NCI-H345 treated with DMSO at 0.1 percent for 48 hours (cell line): ENCODE data around the gene GRID1.

Experiments used
- DNase-seq: peaks from one replicate; lab custom pipeline; 2025; ENCODE audit not compliant: unreplicated experiment; lab: John Stamatoyannopoulos, UW

Gene GRID1

DNA sequence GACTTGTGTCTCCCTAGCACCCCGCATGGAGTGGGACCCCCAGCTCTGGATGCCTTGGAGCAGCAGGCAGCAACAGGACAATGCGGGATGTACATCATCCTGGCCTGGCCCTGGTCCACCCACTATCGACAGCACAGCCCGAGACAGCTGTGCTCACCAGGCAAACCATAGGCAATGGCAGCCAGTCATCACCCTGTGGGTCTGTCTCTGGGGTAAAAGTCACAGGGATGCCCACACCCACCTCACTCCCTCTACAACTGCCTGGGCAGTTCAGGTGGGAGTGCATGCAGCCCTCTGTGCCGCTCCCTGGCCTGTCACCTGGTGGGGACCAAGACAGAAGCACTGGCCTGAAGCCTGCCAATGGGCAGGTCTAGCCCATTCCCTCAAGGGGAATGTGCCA, 147.8 kb downstream of the GRID1 start:
- DNase-seq, result no peak

DNA sequence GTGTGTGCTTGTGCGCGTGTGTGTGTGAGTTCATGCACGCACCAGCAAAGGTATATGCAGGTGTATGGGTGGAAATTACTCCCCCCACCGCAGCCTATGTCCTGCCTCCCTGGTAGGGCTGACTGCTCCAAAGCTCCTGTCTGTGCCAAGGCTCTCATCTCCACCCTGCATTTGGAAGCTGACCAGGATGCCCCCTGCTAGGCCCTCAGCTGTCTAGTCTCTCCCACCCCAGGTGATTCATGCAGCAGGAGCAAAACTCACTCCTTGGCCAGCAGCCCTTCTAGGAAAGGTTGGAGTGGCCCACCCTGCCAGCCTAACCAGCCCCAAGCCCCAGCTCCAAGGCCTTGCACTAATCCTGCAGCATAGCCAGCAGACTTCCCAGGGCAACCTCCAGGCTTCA, 148.4 kb downstream of the GRID1 start:
- DNase-seq, result peak; percentile 73

DNA sequence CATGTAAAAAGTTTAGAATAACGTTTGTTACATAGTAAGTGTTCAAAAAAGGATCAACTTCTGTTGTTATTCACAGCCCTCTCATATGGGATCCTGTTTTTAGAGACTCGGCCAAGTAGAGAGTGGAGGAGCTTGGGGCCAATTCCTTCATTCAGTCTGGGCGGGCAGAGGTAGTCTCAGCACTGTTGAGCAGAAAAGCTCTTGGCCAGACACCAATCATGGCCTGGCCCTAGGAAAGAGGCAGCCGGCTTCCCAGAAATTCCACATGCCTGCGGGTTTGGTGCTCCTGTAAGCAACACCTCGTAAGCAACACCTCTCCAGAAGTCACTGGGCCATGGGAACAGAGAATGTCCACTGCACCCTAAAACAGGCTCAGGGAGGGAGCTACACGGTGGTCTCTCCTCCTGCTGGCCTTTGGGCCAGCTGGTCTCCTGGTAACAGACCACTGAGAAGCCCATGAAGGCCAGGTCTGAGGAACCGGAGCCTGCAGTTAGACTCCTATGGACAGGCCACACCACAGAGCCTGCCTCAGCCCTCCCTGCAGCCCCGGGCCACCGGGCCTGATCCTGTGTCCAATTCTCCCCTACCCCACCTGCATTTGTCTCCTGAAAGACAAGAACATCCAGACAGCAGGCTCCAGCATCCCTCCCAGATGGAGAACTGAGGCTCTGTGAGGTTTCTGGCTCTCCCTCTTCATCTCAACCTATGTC, 149.1 kb downstream of the GRID1 start:
- DNase-seq, result no peak

DNA sequence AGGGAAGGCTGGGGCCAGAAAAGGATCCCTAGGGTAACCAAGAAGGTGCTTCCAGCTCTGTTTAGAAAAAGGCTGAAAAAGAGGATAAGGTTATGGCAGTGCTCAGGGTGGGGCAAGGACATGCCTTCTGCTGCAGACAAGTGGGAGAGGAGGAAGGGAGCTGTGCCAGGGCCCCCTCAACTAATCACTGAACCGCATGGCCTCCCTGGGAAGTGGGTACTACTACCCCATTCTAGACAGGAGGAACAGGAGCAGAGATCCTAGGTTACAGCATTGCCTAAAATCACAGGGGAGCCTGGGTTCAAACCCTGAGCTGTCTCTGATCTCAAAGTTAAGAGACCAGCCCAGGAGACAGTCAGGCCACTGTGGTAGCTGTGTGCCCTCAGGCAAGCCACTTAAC, 149.7 kb downstream of the GRID1 start:
- DNase-seq, result no peak

DNA sequence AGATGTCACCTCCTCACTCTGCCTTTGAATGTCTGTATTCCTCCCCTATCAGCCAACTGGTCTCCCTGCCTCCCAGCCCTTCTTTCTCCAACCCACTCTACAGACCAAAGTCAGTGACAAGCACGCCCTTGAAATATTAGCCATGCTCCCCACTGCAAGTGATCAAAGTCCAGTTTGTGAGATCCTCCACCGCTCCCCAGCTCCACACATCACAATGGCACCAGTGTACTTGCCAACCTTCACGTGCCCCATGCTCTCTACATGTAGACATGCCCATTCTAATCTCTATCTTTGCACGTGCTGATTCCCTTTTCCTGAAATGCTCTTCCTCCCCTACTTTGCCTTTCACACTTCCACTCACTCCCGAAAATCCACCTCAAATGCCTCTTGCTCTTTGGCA, 150.9 kb downstream of the GRID1 start:
- no peak for DNase-seq

DNA sequence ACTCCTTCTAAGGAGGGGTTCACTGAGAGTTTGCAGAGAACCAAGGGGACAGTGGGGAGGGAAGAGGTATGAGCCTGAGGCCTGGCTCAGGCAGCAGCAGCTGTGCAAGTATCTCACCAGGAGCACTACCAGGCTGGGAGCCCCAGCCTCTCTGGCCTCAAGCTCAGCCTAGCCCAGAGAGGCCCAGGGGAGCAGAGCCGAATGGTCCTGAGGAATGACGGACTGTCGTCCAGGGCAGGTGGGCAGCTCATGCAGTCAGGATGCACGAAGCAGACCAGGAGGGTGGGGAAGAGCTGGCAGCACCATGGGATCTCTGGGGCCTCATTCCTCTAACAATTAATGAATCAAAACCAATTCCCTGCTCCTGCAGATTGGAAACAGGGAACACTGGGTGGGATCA, 151.5 kb downstream of the GRID1 start:
- no peak for DNase-seq

DNA sequence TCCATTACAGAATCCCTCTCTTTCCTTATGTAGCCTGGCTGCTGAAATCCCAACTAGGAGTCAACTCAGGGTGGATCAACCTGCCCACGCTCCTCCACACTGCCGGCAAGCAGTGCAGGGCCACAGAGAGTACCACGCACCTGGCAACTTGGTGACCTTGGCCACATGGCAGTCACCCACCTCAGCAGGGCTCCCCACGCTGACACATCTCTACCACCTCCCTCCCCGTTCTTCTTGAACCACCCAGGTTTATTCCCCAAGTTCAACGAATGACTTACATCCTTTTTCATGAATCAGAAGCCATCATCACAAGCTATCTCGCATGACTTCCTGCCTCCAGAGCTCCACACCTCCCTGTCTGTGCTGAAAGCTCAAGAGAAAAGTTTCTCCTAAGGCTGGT, 153.4 kb downstream of the GRID1 start:
- no peak for DNase-seq

DNA sequence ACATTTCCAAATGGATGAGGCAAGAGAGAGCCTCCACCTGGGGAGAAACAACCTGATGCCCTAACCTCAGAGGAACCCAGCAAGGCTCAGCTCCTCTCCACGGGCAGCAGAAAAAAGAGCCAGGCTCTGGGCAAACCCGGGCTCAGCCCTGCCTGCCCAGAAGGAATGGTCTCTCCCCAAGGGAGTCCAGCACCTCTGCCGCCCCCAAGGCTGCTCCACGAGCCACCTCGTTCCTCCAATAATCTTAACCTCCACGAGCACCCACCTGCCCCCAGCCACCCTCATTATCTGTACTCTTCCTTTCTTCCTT, 154.2 kb downstream of the GRID1 start:
- DNase-seq, result no peak

DNA sequence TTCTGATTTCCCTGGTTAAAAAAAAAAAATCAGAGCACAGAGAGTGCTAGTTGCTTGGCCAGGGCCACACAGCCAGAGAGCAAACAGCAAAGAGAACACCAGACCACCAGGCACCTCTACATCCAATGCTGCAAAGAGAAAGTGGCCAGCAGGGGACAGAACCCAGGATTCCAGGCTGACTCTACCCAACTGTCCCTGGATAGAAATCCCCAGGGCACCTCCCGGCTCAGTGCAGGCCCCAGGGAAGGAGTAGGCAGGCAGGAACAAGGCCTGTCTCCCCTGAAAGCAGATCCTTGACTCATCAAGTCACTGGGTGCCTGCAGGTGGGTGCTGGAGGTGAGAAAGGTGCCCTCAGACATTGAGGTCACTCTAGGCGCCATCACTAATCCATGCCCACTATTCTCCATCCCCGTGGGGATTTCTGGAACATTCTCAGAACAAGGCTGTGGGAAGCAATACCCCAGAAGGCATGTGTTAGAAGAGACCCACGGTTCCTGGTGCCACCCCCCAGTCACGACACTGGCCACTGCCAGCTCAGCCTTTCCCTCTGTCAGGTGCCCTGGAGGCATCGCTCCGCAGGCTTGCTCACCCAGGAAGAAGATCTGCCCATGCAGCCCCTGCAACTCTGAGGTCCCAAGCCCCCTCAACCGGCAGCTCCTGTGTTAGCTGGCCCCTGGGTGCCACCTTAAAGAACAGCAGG, 154.8 kb downstream of the GRID1 start:
- no peak for DNase-seq

DNA sequence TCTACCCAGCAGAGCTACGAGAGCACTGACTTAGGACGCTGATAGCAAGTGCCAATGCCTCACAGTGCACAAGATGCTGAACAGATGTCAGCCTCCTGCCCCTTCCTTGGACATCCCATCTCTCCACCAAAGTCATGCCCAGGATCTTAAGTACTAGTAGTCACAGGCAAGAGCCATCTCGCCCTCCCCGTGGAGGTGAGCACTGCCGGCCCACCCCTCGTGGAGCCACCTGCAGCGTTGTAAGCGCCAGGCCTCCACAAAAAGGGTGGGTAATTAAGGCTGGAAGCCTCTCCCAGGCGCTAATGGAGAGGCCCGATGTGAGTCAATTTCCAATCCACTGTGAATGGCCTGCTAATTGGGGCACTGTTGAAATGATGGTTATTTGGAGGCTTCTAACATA, 156.2 kb downstream of the GRID1 start:
- no peak for DNase-seq

DNA sequence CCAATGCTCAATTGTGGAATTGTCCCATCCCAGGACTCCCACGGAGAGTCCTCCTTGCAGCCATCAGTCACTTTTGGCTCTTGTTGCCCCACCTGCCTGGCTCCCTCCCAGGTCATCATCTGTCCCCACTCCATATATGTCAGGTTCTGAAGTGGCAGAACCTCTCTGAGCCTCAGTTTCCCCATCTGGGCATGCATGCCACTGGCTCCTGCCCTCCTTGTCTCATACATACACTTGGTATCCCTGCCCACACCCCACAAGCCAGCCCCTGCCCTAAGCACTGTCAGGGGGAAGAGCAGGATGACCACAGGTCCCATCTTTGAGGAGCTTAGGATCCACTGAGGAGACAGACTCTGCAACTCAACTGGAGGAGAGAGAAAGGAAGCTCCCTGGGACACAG, 156.9 kb downstream of the GRID1 start:
- no peak for DNase-seq

DNA sequence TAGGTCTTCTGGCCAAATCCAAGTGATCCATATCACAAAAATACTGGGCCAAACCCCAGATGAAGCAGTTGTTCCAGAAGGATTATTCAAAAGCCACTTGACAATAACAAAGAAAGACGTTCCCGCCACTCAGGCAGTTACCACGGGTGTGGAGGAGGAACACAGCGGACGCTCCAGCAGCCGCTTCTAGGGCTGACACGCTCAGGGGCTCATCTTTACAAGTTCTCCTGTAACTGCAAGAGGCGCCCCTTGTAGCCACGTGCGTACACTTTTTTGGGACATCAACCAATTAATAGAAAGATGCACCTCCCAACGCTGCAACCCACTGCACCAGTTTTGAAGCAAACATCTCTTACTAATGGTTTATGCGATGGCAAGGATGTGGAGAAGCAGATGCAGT, 159.4 kb downstream of the GRID1 start:
- no peak for DNase-seq

DNA sequence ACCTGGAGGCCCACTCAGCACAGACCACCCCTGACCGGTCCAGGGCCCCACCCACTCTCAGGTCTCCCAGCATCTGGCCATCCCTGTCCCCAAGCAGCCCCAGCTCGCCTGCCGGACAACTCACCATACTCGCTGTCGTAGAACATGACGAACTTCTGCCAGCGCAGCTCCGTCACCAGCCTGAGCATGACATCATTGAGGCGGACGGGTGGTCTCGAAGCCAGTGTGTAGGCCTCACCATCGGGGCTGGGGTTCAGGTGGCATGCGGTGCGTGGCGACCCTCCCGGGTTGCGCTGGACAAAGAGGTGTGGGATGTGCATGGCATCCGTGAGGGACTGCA, 160.4 kb downstream of the GRID1 start:
- DNase-seq, result no peak

DNA sequence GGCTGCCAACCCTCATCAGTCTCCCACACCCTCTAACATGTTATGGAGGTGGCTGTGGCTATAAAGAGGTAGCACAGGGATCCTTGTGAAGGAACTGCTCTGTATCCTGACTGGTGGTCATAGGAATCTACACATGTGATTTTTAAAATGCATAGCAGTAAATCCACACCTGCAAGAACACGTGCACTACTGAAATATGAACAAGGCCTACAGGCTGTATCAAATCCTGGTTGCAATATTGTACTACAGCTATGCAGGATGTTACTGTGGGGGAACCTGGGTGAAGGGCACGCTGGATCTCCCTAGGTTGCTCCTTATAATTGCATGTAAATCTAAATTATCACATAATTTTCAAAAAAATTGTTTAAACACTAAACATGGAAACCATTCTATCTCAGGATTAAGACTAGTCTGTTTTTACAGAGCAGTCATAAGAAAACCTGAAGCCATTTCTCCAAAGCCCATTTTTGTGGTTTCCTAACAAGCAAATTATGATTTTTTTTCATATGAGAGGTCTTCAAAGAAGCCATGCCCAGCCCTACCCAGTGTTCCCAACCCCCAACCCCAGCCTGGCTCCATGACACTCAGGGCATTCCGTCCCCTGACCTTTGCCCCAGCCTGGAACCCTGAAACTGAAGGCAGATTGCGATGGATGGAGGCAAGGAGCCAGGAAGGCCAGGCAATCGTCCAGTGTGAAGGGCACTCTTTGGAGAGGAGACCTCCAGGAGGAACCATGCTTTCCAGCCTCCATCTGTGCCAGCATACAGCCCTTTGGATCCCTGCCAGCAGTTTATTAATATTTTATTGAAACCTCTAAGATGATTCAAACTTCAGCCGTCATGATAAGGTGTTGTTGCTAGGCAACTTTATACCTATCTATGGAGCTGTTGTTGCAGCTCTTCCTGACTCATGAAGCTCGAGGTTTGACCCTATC, 161.0 kb downstream of the GRID1 start:
- DNase-seq, result no peak

DNA sequence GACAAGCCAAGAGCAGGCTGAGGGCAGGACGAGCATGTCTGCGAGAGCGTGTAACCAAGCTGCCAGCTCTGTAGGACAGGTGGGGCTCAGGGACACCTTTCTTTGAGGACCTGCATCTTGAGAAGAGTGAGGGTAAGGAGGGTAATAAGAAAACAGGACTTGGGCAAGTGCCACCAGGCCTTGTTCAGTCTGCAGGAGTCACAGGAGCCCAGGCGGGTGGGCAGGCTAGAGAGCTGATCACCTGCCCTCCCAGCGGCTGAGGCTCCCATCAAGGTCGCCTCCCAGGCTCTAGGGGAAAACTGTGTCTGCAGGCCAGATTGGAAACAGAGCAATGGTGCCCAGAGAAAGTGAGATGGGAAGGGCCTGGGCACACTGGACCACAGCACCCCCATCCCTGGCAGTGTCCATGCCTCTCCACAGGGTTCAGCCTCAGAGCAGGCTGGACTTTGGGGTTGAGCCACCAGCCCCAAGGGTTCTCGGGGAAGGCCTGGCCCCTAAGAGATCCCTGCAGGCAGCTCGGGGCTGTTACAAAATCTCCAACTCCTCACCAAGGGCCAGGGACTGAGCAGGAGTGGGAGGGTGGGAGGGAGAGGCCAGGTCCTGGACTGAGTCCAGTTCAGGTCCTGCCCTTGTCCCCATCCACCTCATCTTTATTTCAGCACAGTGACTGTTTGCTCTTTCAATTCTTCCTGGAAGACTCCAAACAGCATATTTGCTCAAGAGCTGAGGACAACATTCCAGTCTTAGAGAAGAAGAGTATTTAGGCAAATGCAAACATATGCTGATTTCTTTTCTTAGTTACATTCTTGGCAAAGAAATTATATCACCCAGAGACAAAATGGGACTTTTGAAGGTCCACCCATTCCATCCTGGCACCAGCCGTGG, 161.9 kb downstream of the GRID1 start:
- no peak for DNase-seq

DNA sequence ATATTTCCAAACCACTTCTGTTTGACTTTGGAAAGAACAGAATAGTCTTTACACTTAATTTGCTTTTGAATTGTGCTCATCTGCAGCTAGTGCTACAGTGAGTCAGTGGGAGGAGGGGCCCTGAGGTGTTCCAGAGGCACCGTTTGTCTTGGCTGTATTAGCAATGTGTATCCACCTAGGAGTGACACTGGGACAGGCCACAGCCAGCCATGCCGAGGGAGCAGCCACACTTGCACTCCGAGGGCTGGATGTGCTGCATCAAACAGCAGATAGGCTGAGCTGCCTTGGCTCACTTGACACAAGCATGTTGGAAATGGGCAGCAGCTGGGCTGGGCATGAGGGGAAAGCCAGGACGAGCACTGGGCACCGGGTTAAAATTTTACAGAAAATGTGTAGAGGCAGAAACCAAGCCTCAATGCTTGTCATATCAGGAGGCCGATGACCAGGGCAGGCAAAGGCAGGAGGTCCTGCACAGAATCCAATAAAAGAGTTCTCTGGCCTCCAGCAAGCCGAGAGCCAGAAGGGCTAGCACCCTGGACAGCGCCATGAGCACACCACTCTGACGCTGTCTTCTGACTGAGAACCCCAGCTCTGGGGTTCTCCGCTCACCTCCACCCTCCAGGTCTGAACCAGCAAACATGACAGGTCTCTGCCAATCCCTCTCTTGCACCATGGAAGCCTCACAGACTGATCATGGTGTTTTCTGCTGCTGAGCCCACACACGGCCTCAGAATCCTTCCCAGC, 163.3 kb downstream of the GRID1 start:
- no peak for DNase-seq

DNA sequence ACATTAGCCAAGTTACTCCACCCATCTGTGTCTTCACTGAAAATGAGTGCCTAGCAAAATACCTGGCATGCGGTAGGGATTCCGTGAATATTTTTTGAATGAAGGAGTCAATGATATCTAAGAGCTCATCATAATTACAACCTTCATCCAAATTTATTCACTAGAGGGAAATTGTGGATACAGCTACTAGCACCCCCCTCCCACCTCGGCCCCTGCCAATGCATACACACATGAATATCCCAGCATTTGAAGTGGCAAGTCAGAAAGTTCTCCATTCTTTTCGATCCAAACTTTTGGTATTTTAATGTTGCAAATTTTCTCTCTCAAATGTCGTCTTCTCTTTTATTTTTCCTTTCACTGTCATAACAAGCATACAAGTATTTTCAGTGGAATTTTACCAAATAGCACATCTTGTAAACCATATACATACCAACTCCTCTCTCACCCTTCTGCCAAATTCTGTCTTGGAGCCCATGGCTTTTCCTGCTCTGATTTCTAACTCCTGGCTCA, 164.3 kb downstream of the GRID1 start:
- no peak for DNase-seq

DNA sequence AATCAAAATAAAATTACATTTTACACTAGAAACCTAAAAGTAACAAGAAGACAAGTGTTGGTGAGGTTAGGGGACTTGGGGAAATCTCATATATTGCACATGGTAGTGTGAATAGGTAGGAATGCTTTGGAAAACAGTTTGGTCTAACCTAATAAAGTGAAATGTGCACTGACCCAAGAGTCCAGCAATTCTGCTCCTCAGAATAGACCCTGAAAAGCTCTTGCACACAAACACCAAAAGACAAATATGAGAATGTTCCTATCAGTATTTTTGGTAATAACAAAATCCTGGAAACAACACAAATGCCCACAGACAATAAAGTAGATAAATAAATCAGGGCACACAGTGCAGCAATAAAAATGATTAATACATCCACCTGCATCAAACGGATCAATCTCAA, 165.7 kb downstream of the GRID1 start:
- DNase-seq, result no peak

DNA sequence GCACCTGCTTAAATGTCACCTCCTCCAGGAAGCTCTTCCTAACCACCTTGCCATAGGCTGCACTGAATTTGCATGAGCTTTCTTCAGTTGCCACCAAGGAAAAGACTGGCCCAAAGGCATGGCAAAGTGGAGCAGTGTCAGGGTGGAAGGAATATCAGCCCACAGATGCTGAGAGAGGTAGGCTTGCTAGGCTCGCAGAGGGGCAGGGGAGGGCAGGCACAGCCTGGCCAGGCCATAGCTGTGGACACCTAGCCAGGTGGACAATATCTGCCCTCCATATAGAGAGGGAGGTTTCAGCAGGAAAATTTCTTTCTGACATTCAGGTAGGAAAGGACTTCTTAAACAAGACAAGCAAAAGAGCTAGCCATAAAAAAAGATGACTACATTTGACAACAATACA, 166.3 kb downstream of the GRID1 start:
- no peak for DNase-seq

DNA sequence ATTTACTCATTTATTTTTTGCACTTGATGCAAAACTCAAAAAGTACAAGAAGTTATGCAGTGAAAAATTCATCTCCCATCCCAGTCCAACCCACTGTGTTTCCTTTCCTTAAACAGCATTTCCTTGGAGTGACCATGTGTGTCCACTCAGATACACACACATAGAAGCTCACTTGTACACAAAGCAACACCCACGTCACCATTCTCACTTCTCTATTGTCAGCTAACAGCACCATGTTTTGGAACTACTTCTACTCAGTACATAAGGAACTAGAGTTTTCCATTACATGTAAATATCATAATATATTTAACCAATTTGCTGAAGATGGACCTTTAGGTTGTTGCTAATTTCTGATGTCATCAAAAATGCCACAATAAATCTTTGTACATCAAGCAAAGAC, 167.6 kb downstream of the GRID1 start:
- DNase-seq, result no peak
